Caco-2 (cell line): Measurements from ENCODE around the gene SBF1. TPM values are rescaled to one million over a fixed set of nuclear protein-coding genes. Genes with fewer than 3 reads are reported as not detected.

Experiments
- BruUV-seq: library from RNA; stranded (reverse); fragments of 400-500 nt; replicated peaks from 2 replicates; lab custom pipeline; 2021; lab: Mats Ljungman, UMichigan
- CTCF ChIA-PET: fragments of 300-600 bp; sonication (Branson Sonifier 250); formaldehyde crosslinking; loops from one replicate; lab custom pipeline; 2022; ENCODE audit warnings: antibody characterized with exemption; lab: Charles Lee
- POLR2A ChIA-PET: fragments of 300-600 bp; sonication (Branson Sonifier 250); formaldehyde crosslinking; loops from one replicate; lab custom pipeline; 2022; ENCODE audit warnings: antibody characterized with exemption; lab: Charles Lee
- DNase-seq, 2 experiments: peaks; one replicate each; pipeline versions ENCODE4 v3.0.0 to v3.0.0-alpha.2; 2020 to 2022
- H3K27me3 ChIP-seq: replicated peaks from 2 replicates; pipeline ENCODE4 v1.6.0; 2011; ENCODE audit warnings: low read length; ENCODE audit not compliant: control insufficient read depth, insufficient read depth
- H3K36me3 ChIP-seq: 2 replicates; pipeline ENCODE4 v1.5.1; 2011; ENCODE audit warnings: low read length; ENCODE audit not compliant: control insufficient read depth, insufficient read depth
- H3K4me1 ChIP-seq: fragments of 250-450 bp; sonication (Bioruptor Pico); 2 replicates; pipeline ENCODE4 v1.5.1; 2020; ENCODE audit warnings: mild to moderate bottlenecking
- H3K4me3 ChIP-seq: 2 replicates; pipeline ENCODE4 v1.5.1; 2011; ENCODE audit warnings: low read depth, mild to moderate bottlenecking, control low read depth, low read length
- H3K9me3 ChIP-seq: fragments of 250-450 bp; sonication (Bioruptor Pico); 2 replicates; pipeline ENCODE4 v1.5.1; 2020; ENCODE audit warnings: mild to moderate bottlenecking, moderate library complexity
- H3K27ac Mint-ChIP-seq: one replicate; pipeline ENCODE4 v1.8.0; 2022; ENCODE audit warnings: mixed read lengths; ENCODE audit not compliant: unreplicated experiment
- H3K27me3 Mint-ChIP-seq: one replicate; pipeline ENCODE4 v1.8.0; 2022; ENCODE audit warnings: mixed read lengths; ENCODE audit not compliant: insufficient read depth, unreplicated experiment
- H3K36me3 Mint-ChIP-seq: one replicate; pipeline ENCODE4 v1.8.0; 2022; ENCODE audit warnings: mild to moderate bottlenecking, mixed read lengths; ENCODE audit not compliant: insufficient read depth, unreplicated experiment
- H3K4me1 Mint-ChIP-seq: one replicate; pipeline ENCODE4 v1.8.0; 2022; ENCODE audit warnings: low read depth, mixed read lengths; ENCODE audit not compliant: unreplicated experiment
- H3K4me3 Mint-ChIP-seq: one replicate; pipeline ENCODE4 v1.8.0; 2022; ENCODE audit warnings: mild to moderate bottlenecking, moderate library complexity, mixed read lengths; ENCODE audit not compliant: unreplicated experiment
- H3K9me3 Mint-ChIP-seq: one replicate; pipeline ENCODE4 v1.8.0; 2022; ENCODE audit warnings: mixed read lengths; ENCODE audit not compliant: unreplicated experiment
- intact Hi-C: fragments of 100-400 bp; cut with micrococcal nuclease; formaldehyde crosslinking; loops from one replicate; pipeline ENCODE4 v1.10.0; 2022; ENCODE audit not compliant: unreplicated experiment
- total RNA-seq: library from RNA; stranded (reverse); gene quantifications from 2 replicates; pipeline ENCODE4 v1.2.3, GENCODE V29; 2022
- TF ChIP-seq, protein P1 (sequence below), 2 experiments: fragments of 200-600 bp in 1 of 2; IDR thresholded peaks; 1 replicate in 1 of 2; 2 replicates in 1 of 2; pipeline versions ENCODE4 v1.5.1 to v1.8.0; 2011 to 2022; ENCODE audit warnings: antibody characterized with exemption in 1 of 2, control low read depth in 1 of 2, inconsistent platforms in 1 of 2, low read depth in 1 of 2, low read length in 1 of 2, mild to moderate bottlenecking in 1 of 2, moderate library complexity in 1 of 2; ENCODE audit not compliant: insufficient read depth in 1 of 2, severe bottlenecking in 1 of 2, unreplicated experiment in 1 of 2

SBF1 gene
- total RNA-seq, 1 experiment from 2014 or later, result 82.8 TPM

DNA sequence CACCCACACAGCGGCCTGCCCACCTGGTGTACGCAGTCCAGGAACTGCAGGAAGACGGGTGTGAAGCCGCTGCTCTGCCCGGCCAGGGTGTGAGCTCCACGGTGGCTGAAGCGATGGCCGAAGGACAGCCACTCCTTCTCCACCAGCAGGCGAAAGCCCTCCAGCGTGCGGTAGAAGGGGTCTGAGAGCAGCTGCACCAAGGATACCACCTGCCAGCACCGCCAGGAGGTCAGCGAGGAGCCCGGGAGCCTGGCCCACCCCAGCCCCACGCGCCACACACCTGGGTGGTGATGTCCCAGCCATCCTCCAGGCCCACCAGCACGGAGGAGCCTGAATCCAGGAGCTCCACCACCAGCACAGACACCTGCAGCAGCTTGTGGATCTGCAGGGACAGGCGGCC is 19.6 kb downstream of the SBF1 start:
- Histone ChIP-seq H3K9me3 (no peaks in the 10 kb centered on the region), H3K4me3 (no peak overlapping the region), H3K4me1 (no peaks in the 10 kb centered on the region), H3K27me3 (no peaks in the 10 kb centered on the region), H3K36me3 (no peaks in the 10 kb centered on the region; the same call in 1 of the 2 replicates)
- H3K4me1 Mint-ChIP-seq, result no peaks in the 10 kb centered on the region
- ChIA-PET CTCF (no interaction called here), POLR2A (no interaction called here)
- no peaks in the 10 kb centered on the region for H3K9me3 Mint-ChIP-seq
- intact Hi-C loops, result no loop called here
- H3K36me3 Mint-ChIP-seq, result peaks cover 68% of the 10 kb centered on the region
- DNase-seq, result no peak
- no peak overlapping the region for H3K4me3 Mint-ChIP-seq
- TF ChIP-seq, protein P1, sequence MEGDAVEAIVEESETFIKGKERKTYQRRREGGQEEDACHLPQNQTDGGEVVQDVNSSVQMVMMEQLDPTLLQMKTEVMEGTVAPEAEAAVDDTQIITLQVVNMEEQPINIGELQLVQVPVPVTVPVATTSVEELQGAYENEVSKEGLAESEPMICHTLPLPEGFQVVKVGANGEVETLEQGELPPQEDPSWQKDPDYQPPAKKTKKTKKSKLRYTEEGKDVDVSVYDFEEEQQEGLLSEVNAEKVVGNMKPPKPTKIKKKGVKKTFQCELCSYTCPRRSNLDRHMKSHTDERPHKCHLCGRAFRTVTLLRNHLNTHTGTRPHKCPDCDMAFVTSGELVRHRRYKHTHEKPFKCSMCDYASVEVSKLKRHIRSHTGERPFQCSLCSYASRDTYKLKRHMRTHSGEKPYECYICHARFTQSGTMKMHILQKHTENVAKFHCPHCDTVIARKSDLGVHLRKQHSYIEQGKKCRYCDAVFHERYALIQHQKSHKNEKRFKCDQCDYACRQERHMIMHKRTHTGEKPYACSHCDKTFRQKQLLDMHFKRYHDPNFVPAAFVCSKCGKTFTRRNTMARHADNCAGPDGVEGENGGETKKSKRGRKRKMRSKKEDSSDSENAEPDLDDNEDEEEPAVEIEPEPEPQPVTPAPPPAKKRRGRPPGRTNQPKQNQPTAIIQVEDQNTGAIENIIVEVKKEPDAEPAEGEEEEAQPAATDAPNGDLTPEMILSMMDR (IDR thresholded peaks at IDR 0.05; ENCODE audit: insufficient read depth in 1 of 2, low read depth in 1 of 2, low read length in 1 of 2, severe bottlenecking in 1 of 2, unreplicated experiment in 1 of 2), result no peak
- no peak overlapping the region for H3K27ac Mint-ChIP-seq
- BruUV-seq, result no TSS peak
- no peaks in the 10 kb centered on the region for H3K27me3 Mint-ChIP-seq

DNA sequence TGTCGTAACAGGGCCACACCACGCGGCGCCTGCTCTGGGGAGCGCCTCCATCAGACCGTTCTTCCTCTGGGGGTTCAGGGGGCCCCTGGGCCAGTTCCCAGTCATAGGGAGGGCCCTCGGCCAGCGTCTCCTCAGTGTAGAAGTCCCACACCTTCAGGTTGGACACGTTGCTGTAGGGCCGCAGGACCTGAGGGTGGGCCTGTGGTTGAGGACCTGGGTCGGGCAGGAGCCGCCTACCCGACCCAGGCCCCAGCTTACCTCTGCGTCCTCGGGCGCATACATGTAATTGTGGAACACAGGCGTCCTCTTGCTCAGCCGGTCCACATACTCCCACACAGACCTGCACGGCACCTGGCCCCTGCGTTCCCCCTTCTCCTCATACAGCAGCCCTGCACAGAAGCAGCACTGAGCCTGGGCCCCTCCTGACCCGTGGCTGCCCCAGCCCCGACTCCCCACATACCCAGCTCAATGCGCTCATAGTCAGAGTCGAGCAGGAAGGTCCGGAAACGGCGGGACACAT is 20.2 kb downstream of the SBF1 start:
- H3K27me3 ChIP-seq, result no peaks in the 10 kb centered on the region
- H3K36me3 Mint-ChIP-seq, result peaks cover 74% of the 10 kb centered on the region
- POLR2A ChIA-PET, result no interaction called here
- CTCF ChIA-PET, result interaction anchor here (0.5 kb wide), 1 partner anchor 166 kb away, joined by 4 read pairs; no protein-coding TSS in a partner anchor
- no peak overlapping the region for H3K4me3 ChIP-seq
- no peaks in the 10 kb centered on the region for H3K9me3 ChIP-seq
- H3K27me3 Mint-ChIP-seq, result no peaks in the 10 kb centered on the region
- TF ChIP-seq, protein P1 (IDR thresholded peaks at IDR 0.05; ENCODE audit: insufficient read depth in 1 of 2, low read depth in 1 of 2, low read length in 1 of 2, severe bottlenecking in 1 of 2, unreplicated experiment in 1 of 2), result no peak
- no peaks in the 10 kb centered on the region for H3K4me1 Mint-ChIP-seq
- H3K27ac Mint-ChIP-seq, result no peak overlapping the region
- no peak overlapping the region for H3K4me3 Mint-ChIP-seq
- no peaks in the 10 kb centered on the region for H3K9me3 Mint-ChIP-seq
- H3K36me3 ChIP-seq, result no peaks in the 10 kb centered on the region; the same call in 1 of the 2 replicates
- no peak for DNase-seq
- intact Hi-C loops, result no loop called here
- H3K4me1 ChIP-seq, result no peaks in the 10 kb centered on the region
- no TSS peak for BruUV-seq

DNA sequence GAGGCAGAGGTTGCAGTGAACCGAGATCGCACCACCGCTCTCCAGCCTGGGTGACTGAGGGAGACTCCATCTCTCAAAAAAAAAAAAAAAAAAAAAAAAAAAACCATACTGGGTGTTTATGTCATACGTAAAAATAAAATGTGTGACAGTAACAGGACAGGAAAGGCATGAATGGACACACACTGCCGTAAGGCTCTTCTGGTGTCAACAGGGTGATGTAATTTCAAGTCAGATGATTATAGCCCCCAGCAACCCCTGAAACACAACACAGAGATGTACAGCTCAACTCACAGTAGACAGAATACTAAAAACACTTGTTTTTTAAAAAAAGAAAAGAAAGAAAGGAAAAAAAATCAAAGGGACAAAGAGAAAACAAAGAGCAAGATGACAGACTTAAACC is 22.2 kb downstream of the SBF1 start:
- H3K4me3 Mint-ChIP-seq, result no peak overlapping the region
- peaks cover 77% of the 10 kb centered on the region for H3K36me3 Mint-ChIP-seq
- H3K9me3 Mint-ChIP-seq, result no peaks in the 10 kb centered on the region
- TF ChIP-seq, protein P1 (IDR thresholded peaks at IDR 0.05; ENCODE audit: insufficient read depth in 1 of 2, low read depth in 1 of 2, low read length in 1 of 2, severe bottlenecking in 1 of 2, unreplicated experiment in 1 of 2), result no peak
- H3K4me1 Mint-ChIP-seq, result no peaks in the 10 kb centered on the region
- no peaks in the 10 kb centered on the region for H3K27me3 ChIP-seq
- ChIA-PET POLR2A (interaction anchor here (0.6 kb wide), 1 partner anchor 246 kb away, joined by 3 read pairs; no protein-coding TSS in a partner anchor), CTCF (interaction anchor here (0.8 kb wide), 1 partner anchor 45 kb away, joined by 3 read pairs; no protein-coding TSS in a partner anchor)
- intact Hi-C loops, result no loop called here
- no peak for DNase-seq
- H3K9me3 ChIP-seq, result no peaks in the 10 kb centered on the region
- no peaks in the 10 kb centered on the region for H3K4me1 ChIP-seq
- H3K27ac Mint-ChIP-seq, result no peak overlapping the region
- no peaks in the 10 kb centered on the region; the same call in 1 of the 2 replicates for H3K36me3 ChIP-seq
- H3K4me3 ChIP-seq, result no peak overlapping the region
- no TSS peak for BruUV-seq
- no peaks in the 10 kb centered on the region for H3K27me3 Mint-ChIP-seq
